A673 (cell line): ENCODE data around the gene DIDO1.

Experiments used
- CTCF ChIP-seq: fragments of 300-800, 200-600 bp; sonication (generic); conservative IDR thresholded peaks from 2 replicates; pipeline ENCODE4 v1.5.1; 2017; ENCODE audit warnings: low read depth, mild to moderate bottlenecking, antibody characterized with exemption, low read length, moderate library complexity, mixed read lengths
- EZH2 ChIP-seq: fragments of 200-600 bp; sonication (generic); IDR thresholded peaks from 2 replicates; pipeline ENCODE4 v1.6.1; 2017; ENCODE audit warnings: borderline replicate concordance, low read depth, mild to moderate bottlenecking, mixed read lengths, antibody characterized with exemption, low read length; ENCODE audit not compliant: poor library complexity, severe bottlenecking

- no peak for TF ChIP-seq CTCF
- TF ChIP-seq EZH2, result no peak
These were observed 66.6 kb downstream of the DIDO1 start for GRCh38 chr20:62859721-62860120.
